Activated T-cell treated with anti-CD3 and anti-CD28 coated beads for 4 hours (primary cell): ENCODE measurements around the gene MUC13.

Source experiments
- DNase-seq: peaks from one replicate; pipeline ENCODE4 v3.0.0-alpha.2; 2020

Gene MUC13

DNA sequence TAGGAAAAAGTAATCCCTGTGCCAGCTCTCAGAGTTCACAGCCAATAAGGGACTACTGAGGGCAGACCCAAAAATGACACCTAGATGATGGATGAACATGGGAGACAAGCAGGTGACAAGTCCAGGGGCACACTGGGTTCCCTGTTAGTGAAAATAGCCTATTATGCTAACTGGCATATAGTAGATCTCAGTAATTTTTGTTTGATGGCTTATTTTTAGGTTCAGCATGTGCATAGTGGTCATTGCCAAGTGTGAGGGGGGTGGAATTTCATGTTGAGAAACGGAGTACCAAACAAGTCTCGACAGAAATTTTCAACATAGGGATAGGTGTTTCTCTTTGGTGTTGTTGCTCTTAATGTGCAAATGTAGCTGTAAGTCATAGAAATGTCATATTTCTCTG lies 41.0 kb downstream of the MUC13 start:
- DNase-seq = no peak

DNA sequence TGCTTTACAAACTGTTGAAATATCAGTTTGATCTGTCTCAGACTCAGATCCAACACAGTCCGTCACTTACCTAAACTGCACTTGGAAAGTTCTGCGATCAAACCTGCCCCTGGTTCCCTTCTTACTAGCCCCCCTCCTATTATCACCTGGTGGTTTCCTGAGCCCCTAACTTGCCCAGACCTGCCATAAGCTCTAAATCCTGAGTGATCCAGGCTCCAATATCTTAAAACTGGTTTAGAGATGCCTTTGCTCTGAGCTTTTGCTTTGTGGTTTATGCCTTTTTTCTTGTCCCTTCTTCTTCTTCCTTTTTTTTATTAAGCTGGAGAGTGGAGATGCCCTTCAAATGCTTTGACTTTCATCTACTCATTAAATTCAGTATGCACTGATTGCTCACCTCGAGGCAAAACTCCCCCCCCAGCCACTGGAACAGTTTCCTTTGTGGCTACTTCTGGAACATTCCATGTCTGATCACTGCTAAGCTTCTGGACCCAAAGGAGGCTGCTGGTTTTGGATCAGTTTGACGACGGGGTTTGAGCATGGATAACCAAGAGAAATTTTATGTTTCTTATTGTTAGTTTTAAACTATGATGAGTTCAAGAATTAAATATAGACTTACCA lies 43.9 kb downstream of the MUC13 start:
- DNase-seq = no peak

DNA sequence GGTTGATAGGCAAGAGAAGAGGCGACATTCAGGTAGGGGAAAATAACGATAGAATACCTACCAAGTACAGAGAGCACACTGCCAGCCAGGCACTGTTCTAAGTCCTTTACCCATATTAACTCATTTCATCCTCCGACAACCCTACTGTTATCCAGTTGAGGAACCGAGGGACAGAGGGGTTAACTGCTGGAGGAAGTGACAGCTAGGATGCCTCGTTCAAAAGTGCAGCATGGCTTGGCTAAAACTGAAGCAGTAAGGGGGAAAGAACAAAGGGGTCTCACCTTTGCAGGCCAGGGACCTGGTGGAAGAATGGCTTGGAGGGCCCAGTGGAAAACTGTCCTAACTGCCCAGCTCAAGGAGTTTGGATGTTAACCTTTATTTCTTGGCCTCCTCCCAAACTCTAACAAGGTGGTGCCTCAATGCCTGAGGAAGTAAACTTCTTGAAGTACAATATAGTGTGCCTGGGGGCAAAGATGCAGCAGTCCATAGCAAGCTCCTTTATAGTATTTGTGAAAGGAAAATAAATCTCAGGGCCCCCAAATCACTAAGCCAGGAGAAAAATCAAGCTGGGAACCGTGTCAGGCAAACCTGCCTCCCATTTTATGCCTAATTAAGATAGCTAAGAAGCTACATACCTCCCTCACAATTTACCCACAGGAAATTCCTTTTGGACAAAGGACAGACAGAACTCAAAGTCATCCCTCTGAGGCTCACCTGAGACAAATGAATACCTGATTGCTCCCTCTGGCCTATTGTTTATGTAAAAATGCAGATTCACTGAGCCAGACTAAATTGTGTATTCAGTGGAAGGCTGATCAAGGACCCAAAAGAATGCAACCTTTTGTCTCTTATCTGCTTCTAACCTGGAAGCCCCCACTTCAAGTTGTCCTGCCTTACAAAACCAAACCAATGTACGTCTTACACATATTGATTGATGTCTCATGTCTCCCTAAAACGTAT lies 45.8 kb downstream of the MUC13 start:
- DNase-seq = no peak

DNA sequence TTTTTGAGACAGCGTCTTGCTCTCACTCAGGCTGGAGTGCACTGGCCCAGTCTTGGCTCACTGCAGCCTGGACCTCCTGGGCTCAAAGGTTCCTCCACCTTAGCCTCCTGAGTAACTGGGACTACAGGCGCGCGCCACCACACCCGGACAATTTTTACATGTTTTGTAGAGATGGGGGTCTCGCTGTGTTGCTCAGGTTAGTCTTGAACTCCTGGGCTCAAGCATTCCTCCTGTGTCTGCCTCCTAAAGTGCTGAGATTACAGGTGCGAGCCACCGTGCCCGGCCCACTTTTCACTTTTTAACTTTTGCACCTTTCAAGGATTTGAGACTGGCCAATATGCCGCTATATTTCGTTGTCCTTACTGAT lies 46.6 kb downstream of the MUC13 start:
- no peak for DNase-seq

DNA sequence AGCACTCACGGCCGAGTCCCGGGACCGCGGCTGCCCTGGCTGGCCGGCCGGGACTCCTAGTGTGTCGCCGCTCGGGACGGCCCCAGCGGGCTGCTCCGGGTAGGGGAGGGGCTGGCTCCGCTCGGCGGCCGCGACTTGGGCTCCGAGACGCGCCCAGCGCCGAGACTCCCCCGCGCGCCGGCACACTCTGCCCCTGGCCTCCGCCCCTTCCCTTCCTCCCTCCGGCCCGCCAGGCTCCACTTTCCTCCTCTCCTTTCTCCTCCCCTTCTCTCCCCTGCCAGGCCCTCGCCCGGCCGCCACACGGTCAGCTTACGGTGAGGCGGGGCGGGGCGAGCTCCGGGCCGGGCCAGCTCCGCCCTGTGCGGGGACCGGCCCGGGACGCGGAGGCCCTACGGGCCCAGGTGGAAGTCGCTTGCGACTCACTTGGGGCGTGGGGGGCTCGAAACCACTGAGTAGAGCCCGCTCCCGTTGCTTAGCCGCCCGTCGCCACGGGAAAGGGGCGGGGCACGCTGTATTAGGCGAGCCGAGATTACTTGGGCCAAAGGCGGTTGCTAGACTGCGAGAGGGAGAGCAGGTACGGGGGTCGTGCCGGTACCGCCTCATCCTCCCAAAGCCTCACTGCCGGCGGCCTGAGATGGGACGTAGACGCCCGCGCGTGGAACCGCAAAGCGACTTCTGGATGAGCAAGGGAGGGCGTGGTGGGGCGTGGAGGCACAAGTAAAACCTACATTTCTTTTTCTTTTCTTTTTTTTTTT lies 47.2 kb downstream of the MUC13 start, which contains the start of gene ITGB5:
Gene ITGB5 (minus strand): TSS at position 189 of the 755 bp plus-strand sequence. CDS start 365 bp downstream, outside the sequence.
- DNase-seq = no peak

DNA sequence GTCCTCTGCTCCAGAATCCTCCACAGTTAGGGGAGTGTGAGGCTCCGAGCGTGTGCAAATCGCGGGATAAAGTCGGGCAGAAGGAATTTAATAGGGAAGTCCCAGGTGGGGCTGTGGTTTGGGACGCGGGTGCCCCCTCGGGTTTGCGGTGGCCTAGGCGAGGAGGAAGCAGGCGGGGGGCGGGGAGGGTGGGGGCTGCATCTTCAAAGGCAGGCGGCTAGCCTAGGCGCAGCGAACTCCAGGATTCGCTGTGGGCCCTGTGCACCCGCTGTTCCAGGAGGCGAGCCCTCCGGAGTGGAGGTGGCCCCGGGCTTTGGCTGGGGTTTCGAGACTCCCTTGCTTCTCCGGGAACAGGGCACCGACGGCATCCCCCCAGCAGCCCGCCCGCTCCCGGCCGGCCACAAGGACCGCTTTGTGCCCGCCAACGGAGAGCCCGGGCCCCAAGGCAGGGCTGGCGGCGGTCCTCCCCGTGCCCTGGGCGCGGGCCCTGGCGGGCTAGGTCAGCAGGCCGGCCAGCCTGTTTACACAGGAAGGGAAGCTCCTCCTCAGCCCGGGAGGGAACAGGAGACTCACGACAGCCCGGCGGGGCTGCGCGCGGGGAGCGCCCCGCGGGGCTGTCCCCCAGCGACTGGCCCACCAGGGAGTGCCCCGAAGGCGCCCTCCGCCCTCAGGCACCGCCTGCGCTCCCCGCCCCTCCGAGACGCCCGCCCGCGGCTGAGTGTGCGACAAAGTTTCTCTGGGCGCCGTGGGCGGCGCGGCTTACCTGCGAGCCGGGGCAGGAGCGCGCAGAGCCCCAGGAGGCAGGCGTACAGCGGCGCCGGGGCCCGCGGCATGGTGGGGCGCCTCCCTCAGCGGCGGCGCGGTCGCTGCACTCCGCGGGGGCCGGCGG lies 48.1 kb downstream of the MUC13 start:
- DNase-seq = peak; percentile 39

DNA sequence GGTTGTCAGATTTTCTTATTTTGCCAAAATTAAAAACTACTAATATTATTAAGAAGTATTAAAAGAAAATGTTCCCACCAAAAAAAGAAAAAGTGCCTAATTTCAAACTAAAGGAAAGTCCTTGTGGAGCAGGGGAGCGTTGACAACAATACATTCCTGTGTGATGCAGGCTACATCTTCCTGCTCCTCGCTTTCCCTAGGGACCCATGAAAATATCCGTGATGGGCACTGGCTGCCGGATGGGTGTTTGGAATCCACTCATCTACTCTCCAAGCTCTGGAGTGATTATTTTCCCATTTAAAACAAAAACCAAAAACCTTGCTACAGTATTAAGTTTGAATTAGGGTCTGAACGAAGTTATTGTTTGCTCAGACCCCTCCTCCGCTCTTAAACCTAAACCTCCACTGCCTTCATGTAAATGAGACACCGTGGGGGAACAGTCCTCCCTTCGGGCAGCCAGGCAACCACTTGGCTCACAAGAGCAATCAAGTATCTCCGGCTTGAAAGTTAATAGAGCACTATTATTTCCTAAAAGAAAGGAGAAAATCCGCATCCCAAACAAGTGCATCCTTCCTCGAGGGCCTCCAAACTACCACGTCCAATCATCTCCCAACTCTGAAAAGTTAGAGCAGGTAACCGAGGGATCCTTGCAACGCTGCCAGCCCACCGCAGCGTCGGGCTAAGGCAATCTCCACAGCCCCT lies 48.9 kb downstream of the MUC13 start:
- DNase-seq = no peak

DNA sequence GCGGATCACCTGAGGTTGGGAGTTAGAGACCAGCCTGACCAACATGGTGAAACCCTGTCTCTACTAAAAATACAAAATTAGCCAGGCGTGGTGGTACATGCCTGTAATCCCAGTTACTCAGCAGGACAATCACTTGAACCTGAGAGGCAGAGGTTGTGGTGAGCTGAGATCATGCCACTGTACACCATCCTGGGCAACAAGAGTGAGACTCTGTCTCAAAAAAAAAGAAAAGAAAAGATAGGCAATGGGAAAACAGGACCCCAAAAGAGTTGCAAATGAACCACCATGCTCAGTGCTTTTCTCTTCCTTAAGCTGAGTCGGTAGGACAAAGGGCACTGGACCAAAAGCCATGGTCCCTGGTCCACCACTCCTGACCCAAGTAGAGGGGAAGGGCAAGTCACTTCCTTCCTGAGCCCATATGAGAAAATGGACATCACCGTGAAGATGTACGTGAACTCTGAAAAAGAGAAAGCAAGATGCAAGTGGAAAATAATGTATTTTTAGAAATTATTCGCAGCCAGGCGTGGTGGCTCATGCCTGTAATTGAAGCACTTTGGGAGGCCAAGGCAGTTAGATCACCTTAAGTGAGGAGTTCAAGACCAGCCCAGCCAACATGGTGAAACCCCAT lies 50.0 kb downstream of the MUC13 start:
- no peak for DNase-seq

DNA sequence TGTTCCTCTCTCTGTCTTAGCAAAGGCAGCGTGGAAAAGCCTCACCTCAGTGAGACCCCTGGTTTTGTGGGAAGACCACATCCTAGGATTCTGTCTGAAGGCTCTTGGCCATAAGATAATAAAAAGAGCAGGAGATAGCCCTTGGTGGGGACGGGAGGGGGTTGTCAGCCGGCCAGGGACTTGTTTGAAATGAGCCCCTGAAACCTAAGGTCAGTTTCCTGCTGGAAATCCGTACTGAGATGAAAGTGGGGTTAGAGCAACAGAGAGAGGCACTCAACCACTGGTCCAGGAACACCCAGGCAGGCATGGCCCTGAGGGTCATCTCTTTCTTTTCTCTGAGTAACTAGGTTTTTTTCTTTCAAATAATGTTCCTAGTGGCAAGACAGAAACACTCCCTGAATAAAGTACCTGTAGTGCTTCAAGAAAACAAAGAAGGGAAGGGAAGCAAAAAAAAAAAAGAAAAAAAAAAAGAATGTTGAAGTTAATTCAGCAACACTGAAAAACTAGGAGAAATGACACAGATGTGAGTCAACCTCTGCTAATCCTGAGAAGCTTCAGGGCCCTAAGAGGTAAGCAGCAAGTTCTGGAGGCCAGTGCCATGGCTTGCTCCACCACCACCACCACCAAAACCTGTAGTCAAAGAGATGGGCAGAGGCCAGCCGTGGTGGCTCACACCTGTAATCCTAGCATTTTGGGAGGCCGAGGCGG lies 50.6 kb downstream of the MUC13 start:
- no peak for DNase-seq

DNA sequence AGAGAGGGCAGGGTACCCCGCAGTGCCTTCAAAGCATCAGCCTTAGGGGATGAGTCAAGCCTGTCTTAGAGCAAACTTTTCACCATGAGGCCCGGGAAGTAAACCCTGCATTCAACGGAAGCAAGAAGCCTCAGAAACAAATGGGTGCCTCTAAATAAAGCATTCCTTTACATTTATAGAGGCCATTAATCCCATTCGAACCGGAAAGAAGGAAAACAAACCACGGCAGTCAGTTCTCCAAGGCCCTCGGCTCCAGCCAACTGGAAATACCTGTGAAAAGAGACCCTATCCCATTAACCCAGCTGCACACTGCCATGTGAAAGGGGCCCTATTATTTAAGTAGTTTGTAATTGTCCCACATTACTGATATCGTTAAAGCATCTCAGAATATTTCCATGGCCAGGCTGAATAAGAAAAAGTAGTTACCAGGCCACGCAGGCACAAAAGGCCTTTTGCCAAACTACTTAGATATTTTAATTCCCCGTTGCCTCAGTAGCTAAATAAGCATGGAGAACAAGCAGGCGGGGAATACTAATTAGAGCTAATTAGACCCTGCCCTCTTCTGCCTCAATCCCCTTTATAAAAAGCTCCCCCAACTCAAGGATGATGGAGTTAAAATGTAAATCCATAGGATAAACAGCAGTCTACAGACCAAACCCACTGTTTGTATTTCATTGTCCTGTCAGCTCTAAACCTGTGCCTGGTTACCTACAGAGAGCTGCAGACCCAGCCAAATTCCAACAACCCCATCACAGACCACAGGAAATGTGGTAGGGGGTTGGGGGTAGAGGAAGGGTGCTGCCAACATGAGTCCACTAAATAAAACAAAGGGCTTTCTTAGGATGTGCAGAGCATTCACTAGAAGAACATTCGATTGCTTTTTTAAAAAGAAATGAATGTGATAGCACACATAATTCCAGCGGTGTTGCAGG lies 51.5 kb downstream of the MUC13 start:
- no peak for DNase-seq

DNA sequence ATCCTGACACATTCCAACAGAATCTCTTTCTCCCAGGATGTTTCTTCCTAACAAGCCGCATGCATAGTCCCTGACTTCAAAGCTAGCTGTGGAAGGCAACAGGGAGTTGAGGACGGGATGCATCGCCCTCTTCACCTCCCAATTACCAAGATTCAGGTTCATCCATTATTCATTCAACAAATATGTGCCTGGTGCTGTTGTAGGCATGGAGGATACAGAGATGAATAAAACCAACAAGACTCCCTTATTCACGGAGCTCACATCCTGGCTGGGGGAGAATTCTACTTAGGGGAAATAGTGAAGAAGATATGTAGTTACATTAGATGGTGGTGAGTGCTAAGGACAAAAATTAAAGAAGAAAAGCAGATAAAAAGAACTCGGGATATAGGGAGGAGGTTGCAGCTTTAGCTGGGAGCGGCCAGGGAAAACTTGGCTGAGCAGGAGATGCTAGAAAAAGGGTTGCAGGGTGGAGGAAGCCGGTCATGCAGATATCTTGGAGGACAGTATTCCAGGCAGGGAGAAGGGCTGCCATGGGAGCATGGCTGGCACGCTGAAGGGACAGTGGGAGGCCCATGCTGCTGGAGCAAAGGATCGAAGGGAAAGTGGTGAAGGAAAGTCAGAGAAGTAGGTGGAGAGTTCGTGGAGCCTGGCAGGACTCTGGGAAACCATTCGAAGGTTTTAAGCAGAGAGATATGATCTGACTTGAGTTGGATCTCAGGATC lies 52.4 kb downstream of the MUC13 start:
- DNase-seq = no peak

DNA sequence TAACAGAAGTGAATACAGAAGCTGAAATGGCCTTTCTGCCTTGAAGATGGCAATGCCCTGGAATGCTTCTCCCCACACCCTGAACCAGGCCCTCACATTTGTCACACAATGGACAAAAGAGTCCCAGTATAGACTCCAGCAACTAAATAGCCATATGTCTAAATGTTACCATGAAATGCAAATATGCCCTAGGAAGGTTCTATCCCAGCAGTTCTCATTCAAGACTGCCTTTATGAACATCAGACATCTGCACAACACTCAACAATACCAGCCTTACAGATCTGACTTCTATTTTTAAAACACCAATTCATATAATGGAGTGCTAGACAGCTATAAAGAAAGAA lies 55.2 kb downstream of the MUC13 start:
- DNase-seq = no peak

DNA sequence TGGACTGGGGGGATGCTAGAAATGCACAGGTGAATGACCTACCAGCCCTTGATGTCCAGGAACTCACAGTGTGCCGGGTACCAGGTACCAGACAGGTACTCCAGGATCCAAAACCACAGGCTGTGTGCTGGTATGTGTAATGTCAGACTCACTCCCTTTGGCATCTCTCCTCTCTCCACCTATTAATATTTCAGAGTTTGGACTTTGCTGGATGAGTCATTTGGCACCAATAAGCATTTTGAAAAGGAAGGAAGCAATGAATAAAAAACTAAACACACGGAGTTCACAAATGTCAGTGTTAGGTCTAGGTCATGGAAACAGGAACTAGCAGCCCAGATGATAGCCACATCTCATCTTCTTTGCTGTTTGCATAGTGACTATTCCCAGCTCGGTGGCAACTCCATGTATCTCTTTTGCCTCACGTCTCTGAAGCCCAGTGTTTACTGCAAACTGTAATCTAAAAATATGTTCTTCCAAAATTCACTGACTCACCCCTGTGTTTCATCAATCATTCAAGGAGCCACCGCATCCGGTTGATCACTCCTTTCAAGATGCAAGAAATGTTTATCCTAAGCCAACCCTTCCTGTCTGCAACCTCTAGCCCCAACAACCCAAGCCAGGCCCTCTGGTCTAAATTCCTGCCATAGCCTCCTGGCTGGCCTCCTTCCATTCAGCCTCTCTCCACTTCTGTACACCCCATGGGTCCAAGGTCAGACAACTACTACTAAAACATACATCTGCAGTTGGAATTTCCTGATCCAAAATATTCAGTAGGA lies 55.8 kb downstream of the MUC13 start:
- DNase-seq = no peak

DNA sequence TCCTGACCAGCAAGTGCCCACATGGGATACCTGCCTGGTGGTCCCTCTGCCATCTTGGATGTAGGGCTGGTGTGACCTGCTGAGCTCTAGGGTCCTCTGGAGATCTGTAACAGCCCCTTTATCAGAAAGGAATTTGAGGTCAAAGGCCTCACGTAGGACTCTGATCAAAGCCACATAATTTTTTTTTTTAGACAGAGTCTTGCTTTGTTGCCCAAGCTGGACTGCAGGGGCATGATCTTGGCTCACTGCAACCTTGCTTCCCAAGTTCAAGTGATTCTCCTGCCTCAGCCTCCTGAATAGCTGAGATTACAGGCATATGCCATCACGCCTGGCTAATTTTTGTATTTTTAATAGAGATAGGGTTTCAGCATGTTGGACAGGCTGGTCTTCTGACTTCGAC lies 56.9 kb downstream of the MUC13 start:
- DNase-seq = no peak

DNA sequence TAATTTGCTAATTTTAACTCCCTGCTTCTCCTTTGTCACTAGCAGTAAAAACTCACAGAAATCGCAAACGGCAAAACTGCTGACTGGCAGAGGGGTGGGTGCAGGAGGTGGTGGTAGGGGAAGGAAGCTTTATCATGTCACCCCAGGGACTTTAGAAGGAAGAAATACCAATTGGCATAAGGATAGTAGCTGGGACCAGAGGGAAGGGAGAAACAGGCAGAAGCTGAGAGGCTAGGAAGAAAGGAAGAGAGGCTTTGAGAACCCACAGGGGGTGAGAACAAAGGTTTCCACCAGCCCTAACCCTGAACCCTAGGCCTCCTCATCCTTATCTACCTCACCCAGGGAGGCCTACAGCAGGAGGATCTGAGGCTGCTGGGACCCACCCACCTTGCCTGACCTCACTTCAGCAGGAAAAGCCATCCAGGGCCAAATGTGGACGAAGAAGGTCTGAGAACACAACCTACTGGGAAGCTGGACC lies 58.1 kb downstream of the MUC13 start:
- DNase-seq = no peak

DNA sequence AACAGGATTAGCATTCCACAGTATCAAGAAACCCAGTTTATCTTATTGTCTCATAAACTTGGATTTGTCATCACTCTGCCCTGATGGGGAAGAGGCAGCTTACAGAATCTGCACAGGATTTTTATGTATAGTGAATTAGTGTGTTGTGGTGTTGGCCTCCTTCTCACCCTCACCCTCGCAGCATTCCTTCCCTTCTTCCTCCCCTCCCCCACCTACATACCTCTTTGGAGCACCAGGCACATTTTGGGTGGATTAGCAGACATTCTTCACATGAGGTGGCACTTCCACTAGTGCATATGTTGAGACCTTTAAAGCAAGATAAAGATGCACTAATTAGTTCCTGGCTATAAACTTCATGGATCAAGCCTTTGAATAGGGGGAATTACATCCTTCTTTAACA lies 61.3 kb downstream of the MUC13 start:
- no peak for DNase-seq

DNA sequence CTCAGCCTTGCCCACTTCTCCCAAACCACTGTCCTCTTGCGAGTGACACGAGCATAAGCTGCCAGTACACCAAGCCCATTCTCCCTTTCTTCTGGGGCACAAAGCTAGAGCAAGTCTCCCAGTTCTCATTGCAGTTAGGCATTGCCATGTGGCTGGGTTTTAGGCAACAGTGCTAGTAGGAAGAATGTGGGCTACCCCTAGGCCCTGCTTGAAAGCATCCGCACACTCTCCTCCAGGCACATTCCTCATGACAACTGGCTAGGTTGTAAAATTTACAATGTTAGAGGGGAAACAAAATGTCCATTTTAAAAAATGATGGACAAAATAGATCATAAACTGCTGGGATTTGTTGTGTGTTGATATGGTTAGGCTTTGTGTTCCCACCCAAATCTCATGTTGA lies 67.0 kb downstream of the MUC13 start:
- no peak for DNase-seq

DNA sequence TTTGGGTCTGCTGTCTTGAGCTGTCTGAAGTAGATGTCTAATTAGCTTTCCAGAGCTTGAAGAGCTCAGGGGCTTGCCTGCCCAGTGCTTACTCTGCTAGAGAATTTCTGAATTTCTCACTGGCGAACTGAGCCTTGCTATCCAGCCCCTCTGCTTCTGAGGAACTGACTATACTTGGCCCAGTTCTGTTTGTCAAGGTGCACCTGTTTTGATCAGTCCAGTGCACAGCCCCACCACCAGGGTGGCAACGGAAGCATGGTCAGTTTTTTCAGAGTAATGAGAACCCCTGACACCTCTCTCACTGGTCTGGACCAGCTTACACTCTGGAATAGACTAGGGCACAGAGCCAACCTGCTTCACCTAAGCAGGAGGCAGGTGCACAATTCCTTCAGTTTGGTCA lies 72.5 kb downstream of the MUC13 start:
- no peak for DNase-seq
